Dendritic cell treated with granulocyte-macrophage colony-stimulating factor and Interleukin-4, amounts not matched to agents 40 ng/mL and 50 ng/mL, for 4 days (primary cell): ENCODE measurements around the gene SOD1.

Experiments used
- H3K27ac Mint-ChIP-seq: one replicate; pipeline ENCODE4 v1.8.0; 2022; ENCODE audit warnings: mild to moderate bottlenecking, mixed read lengths
- H3K27me3 Mint-ChIP-seq: one replicate; pipeline ENCODE4 v1.8.0; 2022; ENCODE audit warnings: mild to moderate bottlenecking, mixed read lengths
- H3K36me3 Mint-ChIP-seq: one replicate; pipeline ENCODE4 v1.8.0; 2022; ENCODE audit warnings: low read depth, mixed read lengths
- H3K4me1 Mint-ChIP-seq: one replicate; pipeline ENCODE4 v1.8.0; 2022; ENCODE audit warnings: low read depth, mixed read lengths
- H3K4me3 Mint-ChIP-seq: one replicate; pipeline ENCODE4 v1.8.0; 2022; ENCODE audit warnings: mild to moderate bottlenecking, moderate library complexity, mixed read lengths
- H3K9me3 Mint-ChIP-seq: one replicate; pipeline ENCODE4 v1.8.0; 2022; ENCODE audit warnings: mixed read lengths
- intact Hi-C: fragments of 100-400 bp; cut with micrococcal nuclease; formaldehyde crosslinking; loops from one replicate; pipeline ENCODE4 v1.15.0; 2022

Gene SOD1

GRCh38 chr21:31711326-31711725, 51.8 kb downstream of the SOD1 start:
- Mint-ChIP-seq H3K4me1 (peaks cover 39% of the 10 kb centered on the region), H3K9me3 (no peaks in the 10 kb centered on the region), H3K27ac (no peak overlapping the region), H3K36me3 (no peaks in the 10 kb centered on the region), H3K4me3 (no peak overlapping the region), H3K27me3 (no peaks in the 10 kb centered on the region)
- intact Hi-C loops = no loop called here

DNA sequence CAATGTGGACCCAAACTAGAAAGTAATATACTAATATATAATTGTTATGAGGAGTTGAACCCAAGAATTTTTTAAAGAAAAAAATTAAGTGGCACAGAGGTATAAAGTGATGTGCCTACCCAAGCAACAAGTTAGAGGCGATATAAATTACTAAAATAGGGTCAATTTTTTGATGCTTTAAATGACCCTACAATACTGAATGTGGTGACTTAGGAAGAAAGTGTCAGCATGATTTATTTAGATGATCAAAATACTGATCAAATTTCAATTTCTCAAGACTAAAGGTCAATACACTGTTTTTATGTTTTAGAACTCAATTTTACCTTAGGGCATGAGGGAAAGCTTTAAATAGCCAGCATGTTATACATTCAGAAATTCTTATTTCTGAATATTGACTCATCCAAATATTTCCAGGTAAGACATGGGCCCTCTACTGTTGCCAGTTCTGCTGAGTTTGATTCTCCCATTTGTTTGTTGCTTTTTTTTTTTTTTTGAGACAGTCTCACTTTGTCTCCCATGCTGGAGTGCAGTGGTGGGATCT, 52.3 kb downstream of the SOD1 start:
- H3K36me3 Mint-ChIP-seq = no peaks in the 10 kb centered on the region

DNA sequence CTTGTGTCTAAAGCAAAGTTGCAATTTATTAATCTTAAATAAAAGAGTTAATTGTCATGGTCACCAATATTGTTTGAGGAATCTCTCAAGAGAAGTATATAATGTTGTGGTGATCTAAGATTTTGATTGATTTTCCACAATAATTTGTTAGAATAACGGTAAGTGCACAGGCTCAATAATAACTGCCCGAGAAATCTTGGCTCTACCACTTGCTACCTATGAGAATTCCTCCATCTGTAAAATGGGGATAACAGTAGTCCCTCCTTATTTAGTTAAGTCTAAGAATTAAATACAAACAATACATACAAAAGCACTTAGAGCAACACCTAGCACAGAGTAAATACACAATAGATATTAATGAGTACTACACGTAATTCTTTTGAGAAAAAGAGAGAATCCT, 53.6 kb downstream of the SOD1 start:
- H3K27ac Mint-ChIP-seq = no peak overlapping the region
- intact Hi-C loops = no loop called here
- no peaks in the 10 kb centered on the region for H3K9me3 Mint-ChIP-seq
- peaks cover 33% of the 10 kb centered on the region for H3K4me1 Mint-ChIP-seq
- H3K4me3 Mint-ChIP-seq = no peak overlapping the region
- no peaks in the 10 kb centered on the region for H3K36me3 Mint-ChIP-seq
- no peaks in the 10 kb centered on the region for H3K27me3 Mint-ChIP-seq

More for the DNA sequence above, 52.3 kb downstream of the SOD1 start:
- intact Hi-C loops = no loop called here
- Mint-ChIP-seq H3K27ac (no peak overlapping the region), H3K4me1 (peaks cover 35% of the 10 kb centered on the region), H3K9me3 (no peaks in the 10 kb centered on the region), H3K4me3 (no peak overlapping the region), H3K27me3 (no peaks in the 10 kb centered on the region)

GRCh38 chr21:31713973-31714740, 54.7 kb downstream of the SOD1 start:
- H3K36me3 Mint-ChIP-seq = no peaks in the 10 kb centered on the region
- no peak overlapping the region for H3K27ac Mint-ChIP-seq
- no peak overlapping the region for H3K4me3 Mint-ChIP-seq
- no peaks in the 10 kb centered on the region for H3K9me3 Mint-ChIP-seq
- intact Hi-C loops = no loop called here
- peaks cover 31% of the 10 kb centered on the region for H3K4me1 Mint-ChIP-seq
- H3K27me3 Mint-ChIP-seq = no peaks in the 10 kb centered on the region

DNA sequence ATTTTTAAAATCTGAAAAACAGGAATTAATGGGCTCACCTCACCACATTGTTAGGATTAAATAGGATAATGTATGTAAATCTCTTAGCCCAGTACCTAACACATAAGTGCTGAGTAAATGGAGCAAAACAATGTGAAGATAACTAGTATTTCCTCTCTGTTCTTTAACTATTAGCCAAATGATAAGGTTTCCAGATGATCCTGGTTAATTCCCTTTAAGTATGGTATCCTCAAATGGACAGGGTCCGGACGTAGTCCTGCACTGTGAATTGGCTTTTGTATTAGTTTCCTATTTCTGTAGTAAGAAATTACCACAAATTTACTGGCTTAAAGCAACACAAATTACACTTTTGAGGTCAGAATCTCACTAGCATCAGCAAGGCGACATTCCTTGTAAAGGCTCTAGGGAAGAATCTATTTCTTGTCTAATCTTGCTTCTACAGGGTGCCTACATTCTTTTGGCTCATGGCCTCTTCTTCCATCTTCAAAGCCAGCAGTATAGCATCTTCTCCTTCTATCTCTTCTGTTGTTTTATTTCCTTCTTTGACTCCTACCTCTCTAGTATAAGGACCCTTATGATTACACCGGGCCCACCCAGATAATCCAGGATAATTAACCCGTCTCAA, 55.4 kb downstream of the SOD1 start:
- Mint-ChIP-seq H3K4me3 (no peak overlapping the region), H3K27ac (no peak overlapping the region), H3K36me3 (peaks cover 5% of the 10 kb centered on the region)

DNA sequence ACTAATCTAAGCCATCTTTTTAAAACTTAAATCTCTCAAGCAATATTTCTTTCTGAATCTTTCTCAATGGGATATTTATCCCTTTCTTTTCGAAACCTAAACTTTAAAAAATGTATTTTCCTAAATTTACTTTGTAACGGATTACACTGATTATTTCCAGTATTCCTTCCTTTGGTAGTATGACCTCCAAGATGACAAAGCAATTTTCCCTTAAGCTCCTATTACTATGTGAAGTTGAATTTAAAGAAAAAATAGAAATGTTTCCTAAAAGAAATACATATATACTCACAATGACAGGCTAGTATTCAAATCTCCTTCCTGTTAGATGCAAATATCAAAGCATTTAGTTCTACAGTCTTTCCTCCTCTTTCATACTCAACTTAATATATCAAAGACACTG, 56.6 kb downstream of the SOD1 start:
- no peaks in the 10 kb centered on the region for H3K9me3 Mint-ChIP-seq
- peaks cover 33% of the 10 kb centered on the region for H3K4me1 Mint-ChIP-seq
- no peak overlapping the region for H3K4me3 Mint-ChIP-seq
- H3K27ac Mint-ChIP-seq = no peak overlapping the region
- H3K36me3 Mint-ChIP-seq = peaks cover 6% of the 10 kb centered on the region
- intact Hi-C loops = no loop called here
- no peaks in the 10 kb centered on the region for H3K27me3 Mint-ChIP-seq

More for the DNA sequence above, 55.4 kb downstream of the SOD1 start:
- intact Hi-C loops = no loop called here
- H3K27me3 Mint-ChIP-seq = no peaks in the 10 kb centered on the region
- peaks cover 31% of the 10 kb centered on the region for H3K4me1 Mint-ChIP-seq
- H3K9me3 Mint-ChIP-seq = no peaks in the 10 kb centered on the region
